Esophagus squamous epithelium (tissue), 4 donors: ENCODE measurements around the gene STYXL1.

ENCODE experiments used
- CTCF ChIP-seq, 6 experiments: fragments of 450-650 bp in 4 of 6; fragments of 200-600 bp in 2 of 6; sonication (generic) in 2 of 6; IDR thresholded peaks; one replicate each; pipeline ENCODE4 v1.5.1; 2016 to 2019; ENCODE audit warnings: antibody characterized with exemption in 6 of 6, mild to moderate bottlenecking in 4 of 6, moderate library complexity in 4 of 6
- POLR2A ChIP-seq, 4 donors: fragments of 450-650 bp; IDR thresholded peaks; one replicate each; pipeline ENCODE4 v1.6.1; 2017; ENCODE audit warnings: antibody characterized with exemption in 4 of 4, mild to moderate bottlenecking in 4 of 4, moderate library complexity in 3 of 4

GRCh38 chr7:76062254-76062653 is 14.5 kb upstream of the STYXL1 start:
- TF ChIP-seq CTCF (IDR thresholded peaks at IDR 0.05) (no peak), POLR2A (IDR thresholded peaks at IDR 0.05) (no peak)
